ENCODE data around the gene HDGFL1. TPM values are rescaled to one million over a fixed set of nuclear protein-coding genes. Genes with fewer than 3 reads are reported as not detected.

HDGFL1 gene
- total RNA-seq, 1 experiment from 2014 or later = not detected

DNA sequence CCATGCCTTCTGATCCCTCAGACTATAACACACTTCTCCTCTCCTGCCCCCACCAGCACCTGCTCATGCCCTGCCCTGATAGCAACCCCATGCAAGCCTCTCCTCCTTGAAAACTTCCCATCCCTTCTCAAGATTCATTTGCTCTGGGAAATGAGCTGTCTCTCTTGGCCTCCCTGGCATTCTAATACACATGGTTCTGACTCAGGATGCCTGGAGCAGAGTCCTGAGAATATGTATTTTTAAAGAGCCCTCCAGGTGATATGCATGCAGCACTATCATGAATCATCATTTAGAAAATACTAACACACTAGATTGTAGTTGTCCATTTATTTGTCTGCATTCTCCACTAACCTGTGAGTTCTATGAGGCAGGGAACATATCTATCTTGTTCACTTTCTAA is 26.6 kb downstream of the HDGFL1 start:
- intact Hi-C loops (cut with micrococcal nuclease; ENCODE audit: unreplicated experiment) = no loop called here
- no peaks in the 10 kb centered on the region for H3K4me1 ChIP-seq (replicated peaks; ENCODE audit: insufficient read depth)
- H3K36me3 ChIP-seq (ENCODE audit: low read depth) = no peaks in the 10 kb centered on the region
- no peak overlapping the region for H3K27ac ChIP-seq
- H3K9me3 ChIP-seq (ENCODE audit: insufficient read depth, low read depth) = no peaks in the 10 kb centered on the region
- TF ChIP-seq, protein P1, sequence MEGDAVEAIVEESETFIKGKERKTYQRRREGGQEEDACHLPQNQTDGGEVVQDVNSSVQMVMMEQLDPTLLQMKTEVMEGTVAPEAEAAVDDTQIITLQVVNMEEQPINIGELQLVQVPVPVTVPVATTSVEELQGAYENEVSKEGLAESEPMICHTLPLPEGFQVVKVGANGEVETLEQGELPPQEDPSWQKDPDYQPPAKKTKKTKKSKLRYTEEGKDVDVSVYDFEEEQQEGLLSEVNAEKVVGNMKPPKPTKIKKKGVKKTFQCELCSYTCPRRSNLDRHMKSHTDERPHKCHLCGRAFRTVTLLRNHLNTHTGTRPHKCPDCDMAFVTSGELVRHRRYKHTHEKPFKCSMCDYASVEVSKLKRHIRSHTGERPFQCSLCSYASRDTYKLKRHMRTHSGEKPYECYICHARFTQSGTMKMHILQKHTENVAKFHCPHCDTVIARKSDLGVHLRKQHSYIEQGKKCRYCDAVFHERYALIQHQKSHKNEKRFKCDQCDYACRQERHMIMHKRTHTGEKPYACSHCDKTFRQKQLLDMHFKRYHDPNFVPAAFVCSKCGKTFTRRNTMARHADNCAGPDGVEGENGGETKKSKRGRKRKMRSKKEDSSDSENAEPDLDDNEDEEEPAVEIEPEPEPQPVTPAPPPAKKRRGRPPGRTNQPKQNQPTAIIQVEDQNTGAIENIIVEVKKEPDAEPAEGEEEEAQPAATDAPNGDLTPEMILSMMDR (conservative IDR thresholded peaks at IDR 0.05) = no peak
- no peak for TF ChIP-seq EZH2 (IDR thresholded peaks at IDR 0.05; ENCODE audit: low read depth)
- ChIA-PET POLR2A (ENCODE audit: unreplicated experiment) (no interaction called here), CTCF (no interaction called here)
- no peaks in the 10 kb centered on the region for H4K20me1 ChIP-seq (ENCODE audit: insufficient read depth)
- H3K27me3 ChIP-seq (ENCODE audit: insufficient read depth, low read depth) = no peaks in the 10 kb centered on the region
- no peak overlapping the region for H3K4me2 ChIP-seq
- H3K9me2 ChIP-seq (ENCODE audit: insufficient read depth) = no peaks in the 10 kb centered on the region
- no peak overlapping the region for H3K4me3 ChIP-seq
- no peak for DNase-seq
- BruUV-seq (replicated peaks) = no TSS peak
- H3K79me2 ChIP-seq (ENCODE audit: low read depth) = no peaks in the 10 kb centered on the region
- no peak overlapping the region for H2AFZ ChIP-seq
- no peaks in the 10 kb centered on the region for H3F3A ChIP-seq (ENCODE audit: insufficient read depth, low read depth)

DNA sequence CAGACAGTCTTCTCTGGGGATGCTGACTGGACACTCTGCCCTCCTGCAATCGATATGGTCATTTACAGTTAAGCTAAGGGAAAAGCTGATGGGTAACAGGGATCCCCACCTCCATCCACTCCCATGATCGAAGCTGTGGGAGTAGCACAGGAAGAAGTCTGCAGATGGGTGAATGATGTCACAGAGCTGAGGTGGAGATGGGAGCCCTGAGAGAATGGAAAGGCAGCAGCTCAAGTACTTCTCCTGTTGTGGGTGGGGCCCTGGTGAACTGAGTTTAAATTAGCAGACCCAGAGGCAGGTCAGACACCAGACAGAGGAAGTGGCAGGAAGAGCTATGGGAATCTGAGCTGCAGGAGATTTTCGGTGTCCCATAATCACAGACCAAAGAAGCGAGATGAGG is 29.0 kb downstream of the HDGFL1 start:
- ChIA-PET CTCF (no interaction called here), POLR2A (ENCODE audit: unreplicated experiment) (no interaction called here)
- Histone ChIP-seq H3K4me3 (no peak overlapping the region), H2AFZ (no peak overlapping the region), H3K27me3 (ENCODE audit: insufficient read depth, low read depth) (no peaks in the 10 kb centered on the region), H3F3A (ENCODE audit: insufficient read depth, low read depth) (no peaks in the 10 kb centered on the region), H3K36me3 (ENCODE audit: low read depth) (no peaks in the 10 kb centered on the region), H3K4me1 (replicated peaks; ENCODE audit: insufficient read depth) (no peaks in the 10 kb centered on the region), H3K9me3 (ENCODE audit: insufficient read depth, low read depth) (no peaks in the 10 kb centered on the region), H3K27ac (no peak overlapping the region), H3K9me2 (ENCODE audit: insufficient read depth) (no peaks in the 10 kb centered on the region), H4K20me1 (ENCODE audit: insufficient read depth) (no peaks in the 10 kb centered on the region), H3K4me2 (no peak overlapping the region), H3K79me2 (ENCODE audit: low read depth) (no peaks in the 10 kb centered on the region)
- intact Hi-C loops (cut with micrococcal nuclease; ENCODE audit: unreplicated experiment) = no loop called here
- no TSS peak for BruUV-seq (replicated peaks)
- DNase-seq = no peak
- TF ChIP-seq EZH2 (IDR thresholded peaks at IDR 0.05; ENCODE audit: low read depth) = no peak
- TF ChIP-seq, protein P1 (conservative IDR thresholded peaks at IDR 0.05) = no peak

DNA sequence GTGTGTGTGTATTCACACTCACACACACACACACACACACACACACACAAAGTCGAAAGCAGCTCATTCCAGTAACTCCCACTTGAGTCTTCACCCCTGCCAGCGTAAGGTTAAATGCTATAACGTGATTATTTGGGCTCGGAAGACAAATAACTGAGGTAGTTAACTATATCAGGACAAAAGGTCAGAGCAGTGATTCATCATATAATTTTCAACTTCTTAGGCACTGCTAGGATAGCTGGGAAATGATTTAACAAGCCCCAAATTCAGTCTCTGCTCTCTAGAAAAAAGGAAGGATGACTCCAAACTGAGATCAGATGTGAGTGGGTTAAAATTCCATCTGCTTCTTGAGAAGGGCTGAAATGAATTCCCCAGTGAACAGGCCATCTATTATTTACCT is 30.7 kb downstream of the HDGFL1 start:
- intact Hi-C loops (cut with micrococcal nuclease; ENCODE audit: unreplicated experiment) = no loop called here
- no peak for DNase-seq
- Histone ChIP-seq H3K4me3 (no peak overlapping the region), H3K9me2 (ENCODE audit: insufficient read depth) (no peaks in the 10 kb centered on the region), H3K27ac (no peak overlapping the region), H3K4me1 (replicated peaks; ENCODE audit: insufficient read depth) (no peaks in the 10 kb centered on the region), H3K27me3 (ENCODE audit: insufficient read depth, low read depth) (no peaks in the 10 kb centered on the region), H4K20me1 (ENCODE audit: insufficient read depth) (no peaks in the 10 kb centered on the region), H3K79me2 (ENCODE audit: low read depth) (no peaks in the 10 kb centered on the region), H3F3A (ENCODE audit: insufficient read depth, low read depth) (no peaks in the 10 kb centered on the region), H3K4me2 (no peak overlapping the region), H3K36me3 (ENCODE audit: low read depth) (no peaks in the 10 kb centered on the region), H3K9me3 (ENCODE audit: insufficient read depth, low read depth) (no peaks in the 10 kb centered on the region), H2AFZ (no peak overlapping the region)
- POLR2A ChIA-PET (ENCODE audit: unreplicated experiment) = no interaction called here
- TF ChIP-seq EZH2 (IDR thresholded peaks at IDR 0.05; ENCODE audit: low read depth) = no peak
- TF ChIP-seq, protein P1 (conservative IDR thresholded peaks at IDR 0.05) = no peak
- BruUV-seq (replicated peaks) = no TSS peak
- CTCF ChIA-PET = no interaction called here
